GM23248 (cell line): ENCODE measurements around the gene TNFAIP8L1. TPM values are rescaled to one million over a fixed set of nuclear protein-coding genes. Genes with fewer than 3 reads are reported as not detected.

Experiments used
- DNase-seq: peaks from one replicate; pipeline ENCODE4 v3.0.0-alpha.2; 2015
- H2AFZ ChIP-seq: fragments of 200-600 bp; sonication (generic); 2 replicates; pipeline ENCODE4 v1.6.1; 2016; ENCODE audit warnings: antibody characterized with exemption
- H3F3A ChIP-seq: fragments of 200-600 bp; sonication (generic); 2 replicates; pipeline ENCODE4 v1.6.1; 2016; ENCODE audit warnings: mild to moderate bottlenecking, antibody characterized with exemption, mixed run types; ENCODE audit not compliant: insufficient read depth
- H3K27ac ChIP-seq: fragments of 200-600 bp; sonication (generic); 2 replicates; pipeline ENCODE4 v1.5.1; 2016; ENCODE audit warnings: mild to moderate bottlenecking
- H3K27me3 ChIP-seq: fragments of 200-600 bp; sonication (generic); replicated peaks from 2 replicates; pipeline ENCODE4 v1.6.1; 2016; ENCODE audit warnings: mild to moderate bottlenecking; ENCODE audit not compliant: insufficient read depth
- H3K36me3 ChIP-seq: fragments of 200-600 bp; sonication (generic); 2 replicates; pipeline ENCODE4 v1.6.1; 2016; ENCODE audit warnings: low read depth, mild to moderate bottlenecking
- H3K4me1 ChIP-seq: fragments of 200-600 bp; sonication (generic); 2 replicates; pipeline ENCODE4 v1.6.1; 2016; ENCODE audit warnings: mild to moderate bottlenecking; ENCODE audit not compliant: insufficient read depth
- H3K4me2 ChIP-seq: fragments of 200-600 bp; sonication (generic); one replicate; pipeline ENCODE4 v1.6.1; 2016; ENCODE audit warnings: mild to moderate bottlenecking; ENCODE audit not compliant: unreplicated experiment
- H3K4me3 ChIP-seq: fragments of 200-600 bp; sonication (generic); 2 replicates; pipeline ENCODE4 v1.5.1; 2016; ENCODE audit warnings: mild to moderate bottlenecking
- H3K79me2 ChIP-seq: fragments of 200-600 bp; sonication (generic); 2 replicates; pipeline ENCODE4 v1.6.1; 2016; ENCODE audit warnings: mild to moderate bottlenecking; ENCODE audit not compliant: insufficient read depth
- H3K9ac ChIP-seq: fragments of 200-600 bp; sonication (generic); 2 replicates; pipeline ENCODE4 v1.6.1; 2016; ENCODE audit warnings: mild to moderate bottlenecking
- H3K9me2 ChIP-seq: fragments of 200-600 bp; sonication (generic); 2 replicates; pipeline ENCODE4 v1.6.1; 2016; ENCODE audit warnings: mixed run types, mild to moderate bottlenecking, moderate library complexity; ENCODE audit not compliant: insufficient read depth
- H3K9me3 ChIP-seq: fragments of 200-600 bp; sonication (generic); one replicate; pipeline ENCODE4 v1.6.1; 2017; ENCODE audit warnings: low read depth
- H4K20me1 ChIP-seq: fragments of 200-600 bp; sonication (generic); 2 replicates; pipeline ENCODE4 v1.6.0; 2016; ENCODE audit not compliant: insufficient read depth
- EZH2 ChIP-seq: fragments of 200-600 bp; sonication (generic); IDR thresholded peaks from 2 replicates; pipeline ENCODE4 v1.6.1; 2018; ENCODE audit warnings: antibody characterized with exemption, mild to moderate bottlenecking; ENCODE audit not compliant: insufficient read depth, poor library complexity, severe bottlenecking
- EZH2phosphoT487 ChIP-seq: fragments of 200-600 bp; sonication (generic); IDR thresholded peaks from 2 replicates; pipeline ENCODE4 v1.6.1; 2018; ENCODE audit warnings: antibody characterized with exemption, moderate library complexity, mild to moderate bottlenecking, low read depth; ENCODE audit not compliant: insufficient read depth
- WGBS, 2 experiments: methylation state at CpG; one replicate each; pipeline ENCODE4 v1.1.6; 2015 to 2017; ENCODE audit warnings: low lambda C conversion rate in 2 of 2, low coverage in 1 of 2; ENCODE audit errors: missing lambda C conversion rate in 2 of 2; 5-methylcytosine and 5-hydroxymethylcytosine counted together
- in situ Hi-C: fragments of 300-500 bp; cut with MboI; formaldehyde crosslinking; loops from 2 replicates; pipeline ENCODE4 v1.15.0; 2020
- polyA plus RNA-seq: library from polyadenylated mRNA; unstranded; fragments of >200 nt; fragmentation: Nextera tagmentation; extraction: Ambion mirVana; gene quantifications from 2 replicates; pipeline ENCODE4 v1.2.1, GENCODE V29; 2016
- total RNA-seq: library from RNA; depleted of rRNA; stranded (reverse); fragments of >200 nt; shearing (Covaris generic); gene quantifications from 2 replicates; pipeline ENCODE4 v1.2.3, GENCODE V29; 2014

Gene TNFAIP8L1
- total and polyA plus RNA-seq, 2 experiments from 2014 or later: 0.86 to 2.0 TPM

GRCh38 chr19:4673216-4673615 lies 33.9 kb downstream of the TNFAIP8L1 start:
- no peak overlapping the region for H3K4me2 ChIP-seq
- WGBS, 2 experiments: 43 to 60% methylated on average over 3 to 4 of the region's 4 CpGs
- H3K79me2 ChIP-seq: peaks cover 17% of the 10 kb centered on the region
- H3K9me3 ChIP-seq: no peaks in the 10 kb centered on the region
- H3K27me3 ChIP-seq: no peaks in the 10 kb centered on the region
- no peak overlapping the region for H2AFZ ChIP-seq
- H3K27ac ChIP-seq: no peak overlapping the region
- H3K4me1 ChIP-seq: peaks cover 8% of the 10 kb centered on the region; the same call in 1 of the 2 replicates
- H3K4me3 ChIP-seq: no peak overlapping the region
- TF ChIP-seq EZH2: no peak
- no peak for TF ChIP-seq EZH2phosphoT487
- no peaks in the 10 kb centered on the region for H3K9me2 ChIP-seq
- no peaks in the 10 kb centered on the region for H4K20me1 ChIP-seq
- peaks cover 11% of the 10 kb centered on the region for H3F3A ChIP-seq
- no peak for DNase-seq
- in situ Hi-C loops: no loop called here
- H3K9ac ChIP-seq: no peak overlapping the region
- peaks cover 3% of the 10 kb centered on the region; the same call in 1 of the 2 replicates for H3K36me3 ChIP-seq

GRCh38 chr19:4673726-4674125 lies 34.4 kb downstream of the TNFAIP8L1 start:
- 81 to 89% methylated on average over 4 of the region's 4 CpGs for whole genome bisulfite sequencing, 2 experiments
- H3K27ac ChIP-seq: no peak overlapping the region
- H3K4me3 ChIP-seq: no peak overlapping the region
- peaks cover 11% of the 10 kb centered on the region for H3F3A ChIP-seq
- no peaks in the 10 kb centered on the region for H3K9me3 ChIP-seq
- no peak overlapping the region for H3K4me2 ChIP-seq
- no peak for DNase-seq
- no peaks in the 10 kb centered on the region for H3K9me2 ChIP-seq
- H3K4me1 ChIP-seq: peaks cover 6% of the 10 kb centered on the region; the same call in 1 of the 2 replicates
- no peak overlapping the region for H2AFZ ChIP-seq
- in situ Hi-C loops: no loop called here
- no peaks in the 10 kb centered on the region for H3K27me3 ChIP-seq
- H3K9ac ChIP-seq: no peak overlapping the region
- no peaks in the 10 kb centered on the region for H4K20me1 ChIP-seq
- no peaks in the 10 kb centered on the region for H3K36me3 ChIP-seq
- H3K79me2 ChIP-seq: peaks cover 12% of the 10 kb centered on the region
- TF ChIP-seq EZH2 (no peak), EZH2phosphoT487 (no peak)

- no peaks in the 10 kb centered on the region for H3K9me2 ChIP-seq
- no peak for DNase-seq
- H3K79me2 ChIP-seq: no peaks in the 10 kb centered on the region
- peaks cover 11% of the 10 kb centered on the region for H3F3A ChIP-seq
- WGBS, 2 experiments: 87 to 96% methylated on average over 14 to 16 of the region's 16 CpGs
- H3K4me2 ChIP-seq: no peak overlapping the region
- no peak overlapping the region for H3K27ac ChIP-seq
- no peak overlapping the region for H2AFZ ChIP-seq
- TF ChIP-seq EZH2 (no peak), EZH2phosphoT487 (no peak)
- no peaks in the 10 kb centered on the region for H4K20me1 ChIP-seq
- H3K9me3 ChIP-seq: no peaks in the 10 kb centered on the region
- no peaks in the 10 kb centered on the region for H3K4me1 ChIP-seq
- H3K36me3 ChIP-seq: no peaks in the 10 kb centered on the region
- no peaks in the 10 kb centered on the region for H3K27me3 ChIP-seq
- no peak overlapping the region for H3K9ac ChIP-seq
- in situ Hi-C loops: no loop called here
- H3K4me3 ChIP-seq: no peak overlapping the region
Observed at GRCh38 chr19:4675346-4675745, 36.0 kb downstream of the TNFAIP8L1 start.

- TF ChIP-seq EZH2phosphoT487 (no peak), EZH2 (no peak)
- H3K4me3 ChIP-seq: no peak overlapping the region
- peak; percentile 67 for DNase-seq
- H3K4me2 ChIP-seq: no peak overlapping the region
- no peaks in the 10 kb centered on the region for H3K9me2 ChIP-seq
- no peak overlapping the region for H2AFZ ChIP-seq
- in situ Hi-C loops: no loop called here
- no peaks in the 10 kb centered on the region for H3K27me3 ChIP-seq
- H3K9ac ChIP-seq: no peak overlapping the region
- no peaks in the 10 kb centered on the region for H4K20me1 ChIP-seq
- H3K27ac ChIP-seq: no peak overlapping the region
- H3K79me2 ChIP-seq: no peaks in the 10 kb centered on the region
- peaks cover 3% of the 10 kb centered on the region; the same call in 1 of the 2 replicates for H3K36me3 ChIP-seq
- H3F3A ChIP-seq: no peaks in the 10 kb centered on the region; the same call in 1 of the 2 replicates
- H3K9me3 ChIP-seq: no peaks in the 10 kb centered on the region
- H3K4me1 ChIP-seq: no peaks in the 10 kb centered on the region
- WGBS, 2 experiments: 60 to 62% methylated on average over 17 of the region's 17 CpGs
Observed at GRCh38 chr19:4676955-4677731, 37.8 kb downstream of the TNFAIP8L1 start.
